CD4-positive, alpha-beta T cell treated with Interleukin-15 for 1 hour (primary cell): Measurements from ENCODE around the gene FOXP3.
A peak's percentile ranks its signal among the peaks of the same experiment; 100 is the strongest.
"Not testable (repeated sequence)": the region's sequence is repeated elsewhere in the genome, so short reads cannot be mapped to it uniquely, and the experiment has no call there.

Experiments
- DNase-seq: peaks from one replicate; pipeline ENCODE4 v3.0.0-alpha.2; 2020

Gene FOXP3, protein sequence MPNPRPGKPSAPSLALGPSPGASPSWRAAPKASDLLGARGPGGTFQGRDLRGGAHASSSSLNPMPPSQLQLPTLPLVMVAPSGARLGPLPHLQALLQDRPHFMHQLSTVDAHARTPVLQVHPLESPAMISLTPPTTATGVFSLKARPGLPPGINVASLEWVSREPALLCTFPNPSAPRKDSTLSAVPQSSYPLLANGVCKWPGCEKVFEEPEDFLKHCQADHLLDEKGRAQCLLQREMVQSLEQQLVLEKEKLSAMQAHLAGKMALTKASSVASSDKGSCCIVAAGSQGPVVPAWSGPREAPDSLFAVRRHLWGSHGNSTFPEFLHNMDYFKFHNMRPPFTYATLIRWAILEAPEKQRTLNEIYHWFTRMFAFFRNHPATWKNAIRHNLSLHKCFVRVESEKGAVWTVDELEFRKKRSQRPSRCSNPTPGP

DNA sequence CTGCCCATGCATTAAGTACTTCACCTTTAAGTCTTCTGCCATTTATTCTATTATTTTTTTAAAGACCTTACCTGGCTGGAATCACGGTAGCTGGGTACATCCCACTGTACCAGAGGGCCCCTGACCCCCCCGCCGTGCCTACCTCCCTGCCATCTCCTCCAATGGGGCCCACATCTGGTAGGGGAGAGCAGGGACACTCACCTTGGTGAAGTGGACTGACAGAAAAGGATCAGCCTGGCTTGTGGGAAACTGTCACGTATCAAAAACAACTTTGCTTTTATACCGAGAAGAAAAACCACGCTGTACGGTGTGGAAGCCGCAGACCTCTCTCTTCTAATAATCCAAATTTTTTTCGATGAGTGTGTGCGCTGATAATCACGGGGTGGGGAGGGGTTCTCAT lies at the start of gene FOXP3:
TSS of gene FOXP3 (minus strand) at position 251 of the 400 bp plus-strand sequence. CDS start 6,205 bp downstream, outside the sequence.
- DNase-seq: no peak

DNA sequence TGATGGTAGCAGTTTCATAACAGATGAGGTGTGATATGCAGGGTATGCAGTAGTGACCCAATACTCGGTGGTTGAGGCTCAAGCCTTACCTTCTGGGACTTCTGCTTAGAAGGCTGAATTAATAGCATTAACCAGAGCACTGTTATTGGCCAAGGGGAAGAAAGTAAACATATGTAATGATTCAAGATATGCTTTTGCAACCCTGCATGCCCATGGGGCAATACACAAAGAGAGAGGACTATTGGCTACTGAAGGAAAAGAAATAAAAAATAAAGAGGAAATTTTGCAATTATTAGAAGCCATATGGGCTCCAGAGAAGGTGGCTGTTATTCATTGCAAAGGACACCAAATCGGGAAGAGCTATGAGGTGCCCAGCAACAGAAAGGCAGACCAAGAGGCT lies 47.7 kb upstream of the FOXP3 start:
- no peak for DNase-seq

DNA sequence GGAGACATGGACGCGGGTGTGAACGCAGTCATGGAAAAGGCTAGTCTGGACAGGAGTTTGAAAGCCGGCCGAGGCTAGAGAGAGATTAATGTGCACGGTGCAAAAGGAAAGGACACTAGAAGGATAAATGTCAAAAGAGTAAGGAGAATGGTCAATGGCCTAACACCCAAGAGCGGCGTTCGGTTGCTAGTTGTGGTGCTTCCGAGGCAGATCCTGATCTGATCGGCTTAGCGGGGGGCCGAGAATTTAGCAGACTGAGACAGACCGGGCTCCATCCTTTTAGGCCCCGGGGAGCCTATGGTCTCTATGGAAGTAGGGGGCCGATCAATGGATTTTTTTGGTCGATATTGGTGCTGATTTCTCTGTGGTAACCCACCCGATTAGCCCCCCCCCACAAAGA lies 45.9 kb upstream of the FOXP3 start:
- DNase-seq: no peak

DNA sequence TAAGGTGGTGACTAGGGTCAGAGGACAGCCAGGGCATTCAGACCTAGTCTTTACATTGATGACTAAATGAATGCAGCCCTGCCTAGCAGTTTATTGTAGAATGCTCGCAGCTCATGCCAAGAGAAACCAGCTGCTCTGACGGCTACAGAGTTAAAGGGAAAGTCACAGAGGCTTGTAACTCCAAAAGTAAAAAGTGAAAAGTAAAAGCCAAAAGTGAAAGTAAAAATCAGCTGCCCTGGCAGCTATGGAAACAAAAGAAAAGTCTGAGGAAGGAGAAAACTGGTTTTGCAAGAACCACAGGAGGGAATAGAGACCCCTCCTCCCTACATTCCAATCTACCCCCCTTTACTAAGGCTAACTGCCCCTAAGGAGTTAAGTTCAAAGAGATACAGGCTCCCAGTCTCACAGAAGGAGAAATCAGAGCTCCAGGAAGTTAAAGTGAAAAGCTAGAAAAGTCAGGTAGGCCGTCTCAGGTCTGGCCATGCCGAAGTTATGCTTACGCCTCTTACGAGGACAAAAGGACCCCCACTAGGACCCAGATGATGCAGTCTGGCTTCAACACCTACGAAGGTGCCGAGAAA lies 45.0 kb upstream of the FOXP3 start:
- no peak for DNase-seq

DNA sequence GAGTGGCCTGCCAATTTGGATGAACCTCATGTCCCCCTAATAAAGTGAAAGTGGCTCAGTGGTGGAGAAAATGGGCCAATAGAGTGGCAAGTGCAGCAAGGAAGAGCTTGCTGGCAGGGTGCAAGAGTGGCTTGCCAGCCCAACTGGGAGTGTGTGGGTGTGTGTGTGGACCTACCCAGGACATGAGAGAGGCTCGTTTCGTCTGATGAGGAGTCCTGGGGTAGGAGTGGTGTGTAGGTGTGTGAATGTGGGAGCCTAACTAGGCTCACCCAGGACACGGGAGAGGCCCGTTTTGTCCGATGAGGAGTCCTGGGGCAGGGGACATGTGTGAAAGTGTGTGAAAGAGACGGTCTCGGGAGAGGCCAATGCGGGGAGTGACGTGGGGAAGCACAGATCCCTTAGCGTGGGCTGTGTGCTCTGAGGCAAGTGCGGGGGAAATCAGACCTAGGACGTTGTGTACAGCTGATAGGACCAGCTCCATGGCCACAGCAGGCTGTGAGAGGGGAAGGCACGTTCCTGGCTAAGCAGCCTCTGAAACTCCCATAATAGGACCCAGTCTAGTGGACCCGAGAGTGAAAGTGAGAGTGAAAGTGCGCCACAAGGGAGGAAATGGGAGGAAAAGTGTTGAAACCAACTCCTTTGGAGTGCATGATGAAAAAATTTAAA lies 44.2 kb upstream of the FOXP3 start:
- DNase-seq: no peak

DNA sequence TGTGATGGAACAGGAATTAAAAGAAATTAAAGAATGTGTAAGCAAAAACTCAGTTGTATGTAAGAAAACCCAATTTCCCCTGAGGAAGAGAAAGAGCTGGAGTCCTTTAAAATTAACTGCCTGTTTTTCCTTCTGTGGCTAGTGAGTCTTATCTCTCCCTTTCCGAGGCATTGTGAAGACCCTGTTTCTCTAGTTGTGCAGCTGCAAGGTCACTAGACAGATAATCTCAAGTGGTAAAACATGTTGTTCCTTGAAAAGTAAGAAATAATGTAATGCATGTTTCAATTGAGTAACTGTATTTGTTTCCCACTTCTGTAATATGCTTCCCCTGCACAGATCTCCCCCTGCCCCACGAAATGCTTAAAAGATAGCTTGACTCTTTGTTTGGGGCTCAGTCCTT lies 43.3 kb upstream of the FOXP3 start:
- DNase-seq: not testable (repeated sequence)

DNA sequence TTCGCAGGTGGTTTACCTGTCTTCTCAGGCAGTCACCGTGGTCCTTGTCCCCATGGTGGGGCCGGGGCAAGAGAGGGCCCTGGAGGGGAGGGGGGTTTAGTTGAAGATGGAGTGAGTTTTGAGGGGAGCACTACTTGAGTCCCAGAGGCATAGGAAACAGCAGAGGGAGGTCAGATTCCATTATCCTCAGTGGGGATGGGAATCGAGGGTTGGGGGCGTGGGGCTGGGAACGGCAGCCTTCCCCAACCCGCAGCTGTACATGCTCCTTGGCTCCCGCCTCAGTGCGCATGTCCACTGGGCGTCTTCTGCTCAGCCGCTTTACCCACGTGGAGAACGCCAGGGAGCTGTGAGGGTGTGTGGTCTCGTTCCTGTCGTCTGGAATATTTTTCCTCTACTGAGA lies 38.8 kb upstream of the FOXP3 start, which contains the start of gene GAGE10:
TSS of gene GAGE10 (plus strand) at position 301 of the 400 bp plus-strand sequence. CDS start 1,214 bp downstream, outside the sequence.
- DNase-seq: no peak

DNA sequence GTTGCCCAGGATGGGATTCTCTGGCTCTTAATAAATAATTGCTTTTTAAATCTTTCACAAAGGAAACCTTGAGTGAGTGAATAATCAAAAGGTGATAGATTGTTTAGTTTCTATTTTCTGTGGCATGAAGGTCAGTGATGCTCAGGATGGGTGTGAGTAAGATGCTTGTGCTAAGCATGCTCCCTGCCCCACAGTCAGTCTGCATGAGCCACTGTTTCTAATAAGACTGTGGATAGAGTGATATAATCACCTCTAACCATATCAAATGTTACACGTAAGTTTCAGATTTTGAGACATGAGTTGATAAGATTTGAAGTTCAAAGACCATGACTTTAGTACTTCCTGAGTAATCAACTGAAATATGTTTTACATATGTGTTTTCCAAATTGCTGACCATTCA lies 36.2 kb upstream of the FOXP3 start:
- no peak for DNase-seq

DNA sequence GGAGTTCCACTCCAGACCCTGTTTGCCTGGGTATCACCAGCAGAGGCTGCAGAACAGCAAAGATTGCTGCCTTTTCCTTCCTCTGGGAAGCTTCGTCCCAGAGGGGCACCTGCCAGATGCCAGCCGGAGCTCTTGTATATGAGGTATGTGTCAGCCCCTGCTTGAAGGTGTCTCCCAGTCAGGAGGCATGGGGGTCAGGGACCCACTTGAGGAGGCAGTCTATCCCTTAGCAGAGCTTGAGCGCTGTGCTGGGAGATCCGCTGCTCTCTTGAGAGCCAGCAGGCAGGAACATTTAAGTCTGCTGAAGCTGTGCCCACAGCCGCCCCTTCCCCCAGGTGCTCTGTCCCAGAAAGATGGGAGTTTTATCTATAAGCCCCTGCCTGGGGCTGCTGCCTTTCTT lies 34.8 kb upstream of the FOXP3 start:
- not testable (repeated sequence) for DNase-seq

DNA sequence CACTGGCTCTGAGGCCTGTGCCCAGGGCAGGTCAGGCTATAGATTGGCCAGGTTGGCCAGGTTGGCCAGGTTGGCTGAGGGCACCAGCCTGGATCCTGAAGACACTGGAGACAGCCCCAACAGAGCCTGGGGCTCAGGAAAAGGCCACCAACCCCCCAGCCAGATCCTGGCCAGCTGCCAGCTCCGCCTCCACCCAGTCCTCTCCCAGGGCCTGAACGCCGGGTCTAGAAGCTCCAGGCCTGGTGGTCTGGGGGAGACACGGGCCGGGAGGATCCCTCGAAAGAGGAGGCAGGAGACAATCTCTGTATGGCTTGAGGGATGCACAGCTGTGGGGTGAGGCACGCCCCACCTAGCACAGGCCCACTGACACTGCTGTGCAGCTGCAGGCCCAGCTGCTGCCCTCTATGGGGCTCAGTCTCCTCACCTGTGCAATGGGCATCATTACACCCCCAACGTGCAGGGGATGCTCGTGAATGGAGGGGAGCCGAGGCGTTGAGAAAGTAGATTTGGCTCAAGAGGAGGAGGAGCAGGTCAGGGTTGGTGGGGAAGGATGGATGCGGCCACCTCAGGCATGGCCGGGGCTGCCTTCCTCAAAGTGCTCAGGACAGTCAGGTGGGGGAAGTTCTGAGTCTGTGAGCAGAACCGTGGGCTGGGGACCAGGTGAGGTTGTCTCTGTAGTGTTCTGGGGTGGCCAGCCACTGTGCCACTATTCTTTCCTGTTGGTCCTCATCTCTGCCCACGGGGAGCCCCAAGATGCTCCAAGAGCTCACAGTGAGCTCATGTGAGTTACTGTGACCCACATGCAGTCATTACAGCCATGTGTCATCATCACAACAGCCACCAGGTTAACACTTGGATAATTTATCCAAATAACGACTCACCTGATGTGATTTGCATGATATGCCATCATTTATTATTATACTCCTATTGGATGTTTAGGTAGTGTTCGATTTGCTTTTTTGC lies 28.2 kb upstream of the FOXP3 start:
- no peak for DNase-seq

DNA sequence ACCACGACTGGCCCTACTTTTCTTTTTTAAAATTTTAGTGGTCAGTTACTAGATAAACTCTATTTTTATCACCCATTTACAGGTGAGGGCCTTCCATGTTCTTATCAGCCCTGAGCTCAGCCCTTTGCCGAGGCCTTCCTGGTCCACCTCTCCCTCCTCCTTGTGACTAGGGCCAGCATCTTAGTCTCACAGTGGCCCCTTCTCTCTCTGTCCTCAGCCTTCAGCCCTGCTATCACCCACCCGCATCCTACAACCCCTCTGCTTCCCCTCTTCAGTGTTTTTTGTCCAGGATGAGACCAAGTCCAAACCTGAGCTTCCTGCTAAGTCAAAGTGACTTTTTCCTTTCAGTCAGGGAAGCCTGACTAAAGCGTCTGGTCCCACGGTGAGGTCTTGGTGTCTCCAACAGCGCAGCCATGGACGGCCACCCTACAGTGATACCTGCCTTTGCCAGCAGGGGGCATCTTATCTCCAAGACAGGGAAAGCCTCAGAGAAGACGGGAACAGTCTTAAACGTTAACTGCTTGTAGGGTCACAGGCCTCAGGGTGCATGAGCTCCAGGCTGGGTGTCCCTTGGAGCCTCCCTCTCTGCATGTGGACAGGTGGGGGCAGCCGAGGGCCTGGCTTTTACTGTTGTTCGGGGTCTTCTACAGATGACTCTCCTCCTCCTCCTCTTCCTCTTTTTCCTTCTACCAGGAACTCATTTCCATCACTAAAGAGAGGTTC lies 27.3 kb upstream of the FOXP3 start:
- DNase-seq: peak; percentile 56

DNA sequence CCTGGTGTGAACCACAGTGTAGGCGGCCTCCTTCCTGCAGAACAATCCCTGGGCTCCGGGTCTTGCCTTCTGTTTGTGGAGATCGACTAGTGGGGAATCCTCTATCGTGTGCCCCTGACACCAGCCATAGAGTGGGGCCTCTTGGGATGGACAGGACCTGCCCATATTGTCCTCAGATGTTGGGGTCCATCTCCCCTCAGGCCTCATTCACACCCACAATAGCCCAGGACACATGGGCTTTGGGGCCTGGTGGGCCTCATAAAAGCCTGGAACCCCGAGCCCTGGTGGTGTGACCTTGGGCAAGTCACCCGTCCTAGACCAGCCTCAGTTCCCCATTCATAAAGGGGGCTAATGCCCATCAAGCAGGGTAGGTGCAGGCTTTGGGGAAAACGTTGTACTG lies 25.7 kb upstream of the FOXP3 start:
- DNase-seq: no peak

DNA sequence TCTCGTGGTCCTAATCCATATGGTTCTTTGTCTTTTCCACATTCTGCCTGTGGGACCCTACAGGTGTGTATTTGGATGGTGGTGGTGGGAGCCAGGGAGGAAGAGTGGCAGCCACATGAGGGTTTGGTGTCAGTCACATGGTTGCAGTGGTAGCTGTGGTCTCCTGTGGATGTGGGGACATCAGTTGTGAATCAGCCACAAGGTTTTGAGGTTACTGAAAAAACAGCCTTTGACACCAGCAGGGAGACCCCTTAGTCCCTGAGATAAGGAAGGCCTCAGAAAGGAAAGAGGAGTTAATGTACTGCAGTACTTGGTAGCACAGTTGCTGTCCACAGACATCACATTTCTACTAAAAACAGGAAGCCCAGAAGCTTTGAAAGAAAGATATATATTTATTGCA lies 23.2 kb upstream of the FOXP3 start:
- DNase-seq: no peak

DNA sequence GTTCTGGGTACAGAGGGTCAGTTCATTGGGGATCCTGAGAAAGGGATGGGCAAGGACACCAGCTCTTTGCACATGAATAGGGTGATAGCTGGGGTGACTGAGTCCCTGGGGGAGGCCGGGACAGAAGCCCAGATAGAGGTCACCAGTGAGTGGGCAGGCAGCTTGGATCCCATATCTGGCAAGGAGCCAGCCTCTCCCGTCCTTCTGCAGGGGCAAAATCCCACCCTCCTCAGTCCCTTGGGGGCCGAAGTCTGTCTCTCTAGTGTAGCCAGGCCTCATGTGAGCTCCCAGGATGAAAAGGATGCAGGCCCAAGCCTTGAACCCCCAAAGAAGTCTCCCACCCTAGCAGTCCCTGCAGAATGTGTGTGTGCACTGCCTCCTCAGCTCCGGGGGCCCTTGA lies 22.1 kb upstream of the FOXP3 start:
- no peak for DNase-seq

DNA sequence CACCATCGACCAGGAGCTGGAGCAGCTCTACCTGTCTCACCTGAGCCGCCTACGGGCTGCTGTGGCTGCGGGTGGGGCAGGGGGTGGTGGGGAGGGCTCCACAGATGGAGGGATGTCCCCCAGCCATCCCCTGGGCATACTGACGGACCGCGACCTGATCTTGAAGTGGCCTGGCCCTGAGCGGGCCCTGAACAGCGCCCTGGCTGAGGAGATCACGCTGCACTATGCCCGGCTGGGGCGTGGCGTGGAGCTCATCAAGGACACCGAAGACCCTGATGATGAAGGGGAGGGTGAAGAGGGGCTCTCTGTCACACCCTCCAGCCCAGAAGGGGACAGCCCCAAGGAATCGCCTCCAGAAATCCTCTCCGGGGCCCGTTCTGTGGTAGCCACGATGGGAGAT lies 21.6 kb upstream of the FOXP3 start:
- no peak for DNase-seq

DNA sequence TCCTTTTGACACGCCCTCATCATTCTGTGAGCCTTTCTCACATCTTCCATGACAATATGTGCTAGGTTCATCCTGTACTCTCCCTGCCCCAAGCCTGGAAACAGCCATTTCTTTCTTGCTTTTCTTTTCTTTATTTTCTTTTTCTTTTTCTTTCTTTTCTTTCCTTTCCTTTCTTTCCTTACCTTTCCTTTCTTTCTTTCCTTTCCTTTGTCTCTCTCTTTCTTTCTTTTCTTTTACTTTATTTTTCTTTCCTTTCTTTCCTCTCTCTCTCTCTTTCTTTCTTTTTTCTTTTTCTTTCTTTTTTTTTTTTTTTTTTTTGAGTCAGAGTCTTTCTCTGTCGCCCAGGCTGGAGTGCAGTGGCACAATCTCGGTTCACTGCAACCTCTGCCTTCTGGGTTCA lies 19.7 kb upstream of the FOXP3 start:
- no peak for DNase-seq

DNA sequence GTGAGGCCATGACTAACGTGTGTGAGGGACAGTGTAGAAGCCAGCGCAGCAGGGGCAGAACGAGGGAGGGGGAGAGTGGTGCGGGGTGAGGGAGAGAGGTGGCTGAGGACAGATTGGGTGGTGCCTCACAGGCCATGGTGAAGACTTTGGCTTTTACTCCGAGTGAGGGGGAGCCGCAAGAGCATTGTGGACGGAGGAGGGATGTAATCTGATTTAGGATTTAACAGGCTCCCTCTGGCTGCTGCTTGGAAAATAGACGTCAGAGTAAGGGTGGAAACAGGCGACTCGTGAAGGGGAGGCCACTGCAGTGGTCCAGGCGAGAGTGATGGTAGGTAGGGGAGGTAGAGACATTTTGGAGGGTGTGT lies 18.1 kb upstream of the FOXP3 start:
- no peak for DNase-seq

DNA sequence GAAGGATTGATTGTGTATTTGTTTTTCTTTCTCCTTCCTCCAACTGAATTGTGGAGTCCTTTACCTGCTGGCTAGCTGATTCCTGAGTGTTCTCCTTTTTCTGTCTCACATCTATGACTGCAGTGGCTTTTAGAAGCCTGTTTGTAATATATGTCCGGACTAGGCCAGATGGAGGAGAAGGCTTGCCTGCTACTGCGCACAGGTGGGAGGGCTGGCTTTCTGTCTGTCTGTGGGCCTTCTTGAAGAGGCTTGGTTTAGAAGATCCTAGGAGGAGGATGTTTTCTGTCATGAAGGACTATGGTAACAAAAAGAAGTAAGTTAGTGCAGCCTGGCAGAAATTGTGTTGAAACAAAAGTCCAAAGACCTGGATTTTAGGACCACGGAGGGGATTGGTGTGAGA lies 13.6 kb upstream of the FOXP3 start:
- DNase-seq: no peak

DNA sequence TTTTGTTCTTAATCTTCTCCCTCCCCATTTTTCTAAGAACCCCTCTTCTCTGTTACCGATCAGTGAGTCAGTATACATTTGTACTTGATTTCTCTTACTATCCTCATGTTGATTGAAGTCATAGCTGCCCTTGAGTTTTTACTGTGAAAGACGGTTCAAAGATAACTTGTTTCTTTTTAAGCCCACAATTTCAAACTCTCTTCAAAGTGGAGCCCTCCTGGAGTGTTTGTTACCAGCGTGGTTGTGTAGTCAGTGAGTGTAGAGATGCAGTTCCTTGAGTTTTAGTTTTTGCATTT lies 13.0 kb upstream of the FOXP3 start:
- DNase-seq: no peak

DNA sequence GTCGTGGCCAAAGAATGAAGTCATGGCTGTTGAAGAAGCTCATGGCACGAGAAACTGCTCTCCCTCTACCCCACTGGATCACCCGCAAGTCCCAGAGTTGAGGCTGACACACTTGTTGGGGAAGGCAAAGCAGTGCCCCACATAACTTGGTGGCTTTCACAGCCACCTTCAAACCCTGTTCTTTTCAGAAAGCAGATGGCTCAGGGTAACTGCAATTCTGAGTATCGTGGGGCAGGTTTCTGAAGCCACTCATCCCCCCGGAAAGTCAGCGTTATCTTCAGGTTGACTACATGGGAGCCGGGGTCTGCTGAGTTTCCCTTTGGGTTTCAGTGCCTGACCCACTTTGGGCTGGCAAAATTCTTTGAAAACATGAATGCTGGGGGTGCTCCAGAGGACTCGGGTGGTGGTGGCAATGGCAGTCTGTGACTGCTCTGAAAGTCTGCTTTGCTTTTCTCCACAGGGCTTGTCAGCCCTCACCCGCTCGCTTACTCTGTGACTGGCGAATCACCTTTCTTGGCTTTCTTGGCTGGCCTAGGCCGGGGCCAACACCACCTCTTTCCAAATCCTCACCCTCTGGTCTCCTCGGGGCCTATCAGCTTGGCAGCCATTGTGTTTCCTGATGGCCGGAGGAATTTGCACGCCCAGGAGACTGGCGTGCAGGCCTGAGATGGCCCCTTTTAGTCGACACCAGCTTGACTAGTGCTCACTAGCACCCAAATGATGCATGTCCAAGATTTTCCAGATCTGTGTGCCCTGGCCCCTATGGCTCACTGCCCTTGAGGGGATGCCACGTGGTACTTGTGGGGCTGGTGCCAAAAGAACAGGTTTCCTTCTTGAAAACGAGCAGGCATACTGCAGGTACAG lies 12.4 kb upstream of the FOXP3 start:
- DNase-seq: no peak

DNA sequence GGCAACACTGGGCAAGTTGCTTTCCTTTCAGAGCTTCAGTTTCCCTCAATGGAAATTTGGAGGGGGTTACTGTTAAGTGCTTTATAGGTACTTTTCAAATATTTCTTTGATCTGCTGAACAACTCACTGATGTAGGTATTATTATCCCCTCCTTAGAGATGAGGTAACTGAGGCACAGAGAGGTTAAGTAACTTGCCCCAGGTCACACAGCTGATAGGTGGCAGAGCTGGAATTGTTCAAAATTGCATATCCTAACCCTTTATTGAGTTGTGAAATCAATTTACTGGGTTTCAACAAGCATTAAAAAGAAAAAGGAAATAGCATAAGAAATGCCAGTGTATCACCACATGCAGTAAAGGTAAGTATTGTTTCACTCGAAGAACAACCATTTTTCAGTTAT lies 11.7 kb upstream of the FOXP3 start:
- no peak for DNase-seq
